ENCODE measurements around the gene DOCK8.
A peak's percentile ranks its signal among the peaks of the same experiment; 100 is the strongest.

DOCK8 gene

DNA sequence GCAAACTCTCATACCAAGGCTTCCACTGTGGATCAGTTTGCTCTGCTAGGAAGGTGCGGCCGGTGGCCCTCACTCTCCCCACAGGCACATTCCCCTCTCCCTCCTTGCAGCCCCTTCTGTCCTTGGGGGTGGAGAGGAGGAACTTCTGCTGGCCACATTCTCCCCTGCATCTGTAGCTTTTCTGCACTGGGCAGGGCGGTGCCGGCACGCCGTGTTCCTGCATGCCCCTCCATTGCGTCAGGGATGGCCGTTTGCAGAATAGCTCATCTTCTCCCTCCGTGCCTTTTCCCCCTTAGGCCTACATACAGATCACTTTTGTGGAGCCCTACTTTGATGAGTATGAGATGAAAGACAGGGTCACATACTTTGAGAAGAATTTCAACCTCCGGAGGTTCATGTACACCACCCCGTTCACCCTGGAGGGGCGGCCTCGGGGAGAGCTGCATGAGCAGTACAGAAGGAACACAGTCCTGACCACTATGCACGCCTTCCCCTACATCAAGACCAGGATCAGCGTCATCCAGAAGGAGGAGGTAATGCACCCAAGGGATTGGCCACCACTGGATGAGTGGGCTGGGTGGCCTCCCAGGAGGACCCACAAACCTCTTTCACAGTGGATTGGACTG lies 231.5 kb downstream of the DOCK8 start:
- TF ChIP-seq, protein P1, sequence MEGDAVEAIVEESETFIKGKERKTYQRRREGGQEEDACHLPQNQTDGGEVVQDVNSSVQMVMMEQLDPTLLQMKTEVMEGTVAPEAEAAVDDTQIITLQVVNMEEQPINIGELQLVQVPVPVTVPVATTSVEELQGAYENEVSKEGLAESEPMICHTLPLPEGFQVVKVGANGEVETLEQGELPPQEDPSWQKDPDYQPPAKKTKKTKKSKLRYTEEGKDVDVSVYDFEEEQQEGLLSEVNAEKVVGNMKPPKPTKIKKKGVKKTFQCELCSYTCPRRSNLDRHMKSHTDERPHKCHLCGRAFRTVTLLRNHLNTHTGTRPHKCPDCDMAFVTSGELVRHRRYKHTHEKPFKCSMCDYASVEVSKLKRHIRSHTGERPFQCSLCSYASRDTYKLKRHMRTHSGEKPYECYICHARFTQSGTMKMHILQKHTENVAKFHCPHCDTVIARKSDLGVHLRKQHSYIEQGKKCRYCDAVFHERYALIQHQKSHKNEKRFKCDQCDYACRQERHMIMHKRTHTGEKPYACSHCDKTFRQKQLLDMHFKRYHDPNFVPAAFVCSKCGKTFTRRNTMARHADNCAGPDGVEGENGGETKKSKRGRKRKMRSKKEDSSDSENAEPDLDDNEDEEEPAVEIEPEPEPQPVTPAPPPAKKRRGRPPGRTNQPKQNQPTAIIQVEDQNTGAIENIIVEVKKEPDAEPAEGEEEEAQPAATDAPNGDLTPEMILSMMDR (conservative IDR thresholded peaks at IDR 0.05; ENCODE audit: control insufficient read depth, insufficient read depth, low read depth, low read length): no peak
- no peak for DNase-seq (ENCODE audit: low read depth)
- H3K4me3 ChIP-seq (ENCODE audit: control insufficient read depth, low read depth, low read length): no peak overlapping the region

DNA sequence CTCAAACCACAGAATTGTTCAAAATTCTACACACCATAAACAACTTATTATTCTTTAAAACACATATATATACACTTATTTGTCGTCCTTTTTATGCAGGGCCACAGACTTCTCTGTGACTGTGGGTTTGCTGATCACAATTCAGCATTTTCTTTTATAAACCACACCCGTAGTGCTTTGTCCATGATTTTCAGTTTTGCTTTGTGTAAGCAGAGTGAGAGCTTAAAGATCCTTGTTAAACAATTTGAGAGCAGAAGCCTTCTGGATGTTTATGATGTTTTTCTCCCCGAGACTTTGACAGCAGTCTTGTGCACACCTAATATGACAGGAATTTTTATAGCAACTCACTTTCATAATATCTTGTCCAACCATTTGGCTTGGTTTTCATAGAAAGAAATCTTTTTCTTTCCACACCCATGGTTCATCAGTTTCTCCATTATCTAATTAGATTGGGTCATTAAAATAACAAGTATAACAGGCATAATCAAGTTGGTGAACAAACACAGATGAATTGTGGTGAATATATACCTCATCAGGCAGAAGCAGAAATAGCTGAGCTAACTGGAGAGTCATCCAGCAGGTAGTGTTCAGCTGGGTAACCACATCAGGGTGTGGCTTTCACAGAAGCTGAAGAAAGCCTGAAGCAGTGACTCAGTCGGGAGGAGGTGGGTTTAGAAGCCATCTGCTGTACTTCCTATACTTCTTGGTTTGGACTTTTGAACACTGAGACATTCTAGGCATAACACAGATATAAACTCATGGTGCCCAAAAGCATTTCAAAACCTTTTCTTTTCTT lies 232.8 kb downstream of the DOCK8 start:
- no peak overlapping the region for H3K4me3 ChIP-seq (ENCODE audit: control insufficient read depth, low read depth, low read length)
- peak; percentile 63 for DNase-seq (ENCODE audit: low read depth)
- TF ChIP-seq, protein P1 (conservative IDR thresholded peaks at IDR 0.05; ENCODE audit: control insufficient read depth, insufficient read depth, low read depth, low read length): no peak

DNA sequence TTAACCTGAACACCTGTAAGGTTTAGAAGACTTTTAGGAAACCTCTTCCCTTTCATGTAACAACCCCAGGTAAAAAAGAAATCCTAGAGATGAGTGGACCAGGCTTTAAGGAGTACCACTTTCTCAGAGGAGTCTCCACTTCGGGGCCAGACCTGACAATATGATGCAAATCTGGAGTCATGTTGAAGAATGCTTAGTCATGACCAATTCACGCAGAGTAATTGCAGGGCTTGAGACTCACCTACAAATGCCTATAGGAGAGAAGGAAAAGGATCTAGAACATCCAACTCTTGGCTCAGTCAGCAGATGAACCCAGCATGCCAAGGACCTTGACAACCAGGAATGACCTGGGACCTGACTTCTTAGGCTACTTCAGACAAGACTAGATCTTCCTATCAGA lies 235.4 kb downstream of the DOCK8 start:
- DNase-seq (ENCODE audit: low read depth): no peak
- H3K4me3 ChIP-seq (ENCODE audit: control insufficient read depth, low read depth, low read length): no peak overlapping the region
- TF ChIP-seq, protein P1 (conservative IDR thresholded peaks at IDR 0.05; ENCODE audit: control insufficient read depth, insufficient read depth, low read depth, low read length): no peak

DNA sequence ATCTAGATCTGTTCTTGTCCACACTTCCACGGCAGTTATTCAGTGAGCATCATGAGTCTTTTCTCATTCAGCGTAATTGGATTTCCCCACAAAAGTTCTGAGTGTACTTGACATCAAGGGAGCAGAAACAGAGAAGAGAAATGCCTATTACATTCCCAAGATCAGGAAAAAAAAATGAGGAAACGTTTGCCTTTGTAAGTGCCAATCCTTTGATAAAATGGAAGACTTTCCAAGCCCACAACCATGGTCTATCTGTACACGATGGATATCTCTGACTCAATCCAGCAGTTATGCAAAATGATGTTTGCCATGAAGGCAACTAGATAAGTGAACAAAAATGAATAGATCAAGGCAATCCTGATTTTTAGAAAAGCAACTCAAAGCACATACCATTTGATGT lies 235.9 kb downstream of the DOCK8 start:
- DNase-seq (ENCODE audit: low read depth): no peak
- TF ChIP-seq, protein P1 (conservative IDR thresholded peaks at IDR 0.05; ENCODE audit: control insufficient read depth, insufficient read depth, low read depth, low read length): no peak
- no peak overlapping the region for H3K4me3 ChIP-seq (ENCODE audit: control insufficient read depth, low read depth, low read length)

DNA sequence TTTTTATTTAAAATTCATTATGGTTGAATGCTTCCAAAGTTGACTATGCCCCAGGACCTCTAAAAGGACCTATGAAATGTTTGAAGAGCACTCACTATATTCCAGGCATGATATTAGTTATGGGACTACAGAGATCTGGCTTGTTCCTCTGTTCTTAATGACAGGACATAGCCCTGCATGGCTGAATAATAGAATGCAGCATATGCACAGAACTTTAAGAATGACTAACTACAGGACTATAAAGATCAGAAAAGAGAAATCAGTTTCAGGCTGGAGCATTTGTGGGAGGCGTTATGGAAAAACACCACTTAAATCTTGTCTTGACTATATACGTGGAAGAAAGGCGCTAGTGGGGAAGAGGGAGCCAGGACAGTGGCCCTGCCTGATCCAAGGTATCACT lies 239.2 kb downstream of the DOCK8 start:
- TF ChIP-seq, protein P1 (conservative IDR thresholded peaks at IDR 0.05; ENCODE audit: control insufficient read depth, insufficient read depth, low read depth, low read length): no peak
- H3K4me3 ChIP-seq (ENCODE audit: control insufficient read depth, low read depth, low read length): no peak overlapping the region
- no peak for DNase-seq (ENCODE audit: low read depth)

DNA sequence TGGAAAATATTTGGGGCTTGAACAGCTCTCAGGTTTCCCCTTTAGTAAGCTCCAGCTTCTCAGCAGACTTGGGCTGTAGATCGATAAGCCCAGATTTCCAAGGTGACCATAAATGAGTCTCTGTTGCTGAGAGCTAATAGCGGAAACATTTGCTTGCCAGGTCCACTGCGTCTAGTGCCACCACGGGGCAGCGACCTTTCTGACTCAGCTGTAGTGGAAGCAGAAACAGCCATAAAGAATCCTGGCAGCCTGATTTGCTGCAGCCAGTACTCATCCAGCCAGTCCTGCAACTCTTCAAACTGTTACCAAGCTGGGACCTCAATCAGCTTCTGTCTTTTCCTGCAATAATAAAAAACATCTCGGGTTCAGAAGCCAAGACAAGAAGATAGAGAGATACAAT lies 241.7 kb downstream of the DOCK8 start:
- TF ChIP-seq, protein P1 (conservative IDR thresholded peaks at IDR 0.05; ENCODE audit: control insufficient read depth, insufficient read depth, low read depth, low read length): no peak
- no peak for DNase-seq (ENCODE audit: low read depth)
- no peak overlapping the region for H3K4me3 ChIP-seq (ENCODE audit: control insufficient read depth, low read depth, low read length)
